Jurkat, Clone E6-1 (cell line): ENCODE measurements around the gene ETDC.

Source experiments
- DNase-seq: peaks from one replicate; pipeline ENCODE4 v3.0.0-alpha.2; 2011; ENCODE audit warnings: low read depth, low spot score
- H3K4me3 ChIP-seq: 2 replicates; pipeline ENCODE4 v1.5.1; 2011; ENCODE audit warnings: mild to moderate bottlenecking, low read length, control low read depth, moderate library complexity

The ETDC gene

GRCh38 chrX:135331525-135331924 lies 22.2 kb downstream of the ETDC start:
- no peak for DNase-seq
- no peak overlapping the region for H3K4me3 ChIP-seq

DNA sequence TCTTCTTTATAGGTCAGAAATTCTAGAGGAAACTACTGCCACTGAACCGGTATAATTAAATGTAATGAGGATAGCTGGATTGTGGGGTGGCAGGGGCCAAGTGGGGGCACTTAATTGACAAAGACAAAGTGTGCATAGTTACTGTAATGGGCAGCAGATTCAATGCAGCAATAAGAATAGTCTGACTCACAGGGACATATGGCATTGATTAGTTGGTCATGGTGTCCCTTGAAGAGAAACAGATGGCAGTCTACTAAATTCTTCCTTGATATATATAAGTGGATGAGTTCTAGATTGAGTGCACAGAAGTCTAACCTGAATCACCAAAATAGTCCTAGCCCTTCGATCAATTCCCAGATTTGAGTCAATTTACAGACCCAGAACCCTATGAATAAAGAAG lies 31.6 kb downstream of the ETDC start:
- no peak for DNase-seq
- no peak overlapping the region for H3K4me3 ChIP-seq

DNA sequence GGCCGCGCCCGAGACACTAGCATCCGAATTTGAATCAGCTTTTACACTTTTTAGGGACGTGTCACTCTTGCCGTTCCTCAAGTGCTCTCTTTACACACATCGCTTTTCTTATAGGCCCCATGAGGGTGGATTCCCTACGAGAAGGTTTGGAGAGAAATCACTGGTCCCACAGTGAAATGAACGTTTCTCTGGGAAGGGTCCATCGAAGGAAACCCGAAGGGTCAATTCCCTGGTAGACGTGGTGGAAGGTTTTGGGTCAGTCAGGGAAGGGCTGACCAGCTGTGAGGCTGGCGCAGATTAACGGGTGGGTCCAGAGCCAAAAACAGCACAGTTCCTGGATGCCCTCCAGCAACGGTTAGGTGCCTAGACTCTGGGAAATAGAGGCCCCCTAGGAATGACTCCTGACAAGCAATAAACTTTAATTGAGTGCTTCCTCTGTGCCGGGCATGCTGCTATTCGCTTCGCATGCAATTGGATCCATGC lies 35.9 kb downstream of the ETDC start:
- DNase-seq: no peak
- H3K4me3 ChIP-seq: peak overlapping the region; percentile 71

DNA sequence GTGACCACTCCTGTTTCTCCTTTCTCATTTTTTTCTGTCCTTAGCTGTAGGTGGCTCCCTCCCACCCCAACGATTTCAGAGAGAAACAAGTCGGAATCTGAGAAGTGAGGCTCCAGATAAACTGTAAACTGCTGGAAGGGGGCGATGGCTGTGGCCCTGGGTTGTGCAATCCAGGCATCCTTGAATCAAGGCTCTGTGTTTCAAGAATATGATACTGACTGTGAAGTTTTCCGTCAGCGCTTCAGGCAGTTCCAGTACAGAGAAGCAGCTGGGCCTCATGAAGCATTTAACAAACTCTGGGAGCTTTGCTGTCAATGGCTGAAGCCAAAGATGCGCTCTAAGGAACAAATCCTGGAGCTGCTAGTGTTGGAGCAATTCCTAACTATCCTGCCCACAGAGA lies 37.7 kb downstream of the ETDC start:
- DNase-seq: no peak
- H3K4me3 ChIP-seq: no peak overlapping the region

DNA sequence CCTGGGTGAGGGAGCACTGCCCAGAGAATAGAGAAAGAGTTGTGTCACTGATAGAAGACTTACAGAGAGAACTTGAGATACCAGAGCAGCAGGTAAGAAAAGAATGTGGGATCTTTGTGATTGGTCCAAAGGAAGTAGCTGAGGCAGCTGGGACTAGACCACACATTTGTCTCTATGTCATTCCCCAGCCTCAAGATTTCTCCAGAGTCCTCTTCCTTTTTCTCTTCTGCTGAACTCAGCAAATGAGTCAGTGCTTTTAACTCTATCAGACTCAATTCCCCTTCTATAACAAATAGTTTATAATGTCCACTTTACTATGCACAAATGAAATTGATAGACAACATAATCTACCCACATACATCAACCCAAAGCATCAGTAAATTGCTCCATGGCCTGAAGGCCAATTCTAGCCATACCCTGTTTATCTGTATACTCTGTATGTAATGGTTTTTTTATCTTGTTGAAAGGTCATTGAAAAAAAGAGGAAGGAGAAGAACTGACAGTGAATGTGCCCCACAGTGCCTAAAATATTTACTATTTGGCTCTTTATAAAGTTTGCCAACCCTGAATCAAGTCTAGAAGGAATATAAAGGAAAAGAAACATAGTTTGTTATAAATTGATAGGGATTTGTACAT lies 38.2 kb downstream of the ETDC start:
- no peak for DNase-seq

DNA sequence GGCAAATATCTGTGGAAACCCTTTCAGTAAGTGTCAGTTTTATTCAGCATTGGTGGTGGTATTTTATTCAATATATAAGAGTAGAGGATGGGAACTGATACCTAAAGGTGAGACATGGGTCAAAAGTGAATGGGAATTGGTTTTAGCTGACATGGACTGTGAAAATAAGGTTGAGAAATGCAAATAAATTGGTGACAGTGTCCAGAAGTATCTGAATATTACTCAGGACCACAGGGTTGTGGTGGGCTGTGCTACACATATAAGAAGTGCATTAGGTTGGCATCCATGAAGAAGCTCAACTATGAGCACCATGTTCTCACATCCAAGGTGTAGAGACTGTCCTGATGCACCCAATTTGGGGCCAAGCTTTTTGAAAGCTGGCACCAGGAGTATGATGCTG lies 45.0 kb downstream of the ETDC start:
- no peak for DNase-seq
- no peak overlapping the region for H3K4me3 ChIP-seq

More for the DNA sequence above, 38.2 kb downstream of the ETDC start:
- no peak overlapping the region for H3K4me3 ChIP-seq
